ENCODE data around the gene WNT8B. TPM values are rescaled to one million over a fixed set of nuclear protein-coding genes. Genes with fewer than 3 reads are reported as not detected.

The WNT8B gene
- total and polyA plus RNA-seq, 8 donors, result not detected

- no peak overlapping the region for H3K4me3 ChIP-seq
- no peaks in the 10 kb centered on the region for H3K27me3 ChIP-seq
- H3K9me3 ChIP-seq, result no peaks in the 10 kb centered on the region
- H3K27ac ChIP-seq, result no peak overlapping the region
- H3K36me3 ChIP-seq, result peaks cover 19 to 86% (median 71%) of the 10 kb centered on the region in 4 donors
- H3K4me1 ChIP-seq, result no peaks in the 10 kb centered on the region
- 89 to 93% (median 91%) methylated on average over 5 of the region's 5 CpGs for WGBS, 5 donors
- DNase-seq, result no peak
- intact Hi-C loops (cut with DNase I; ENCODE audit: low total_unique reads), result no loop called here
- TF ChIP-seq POLR2AphosphoS5 (IDR thresholded peaks at IDR 0.05), result no peak
- no peak for TF ChIP-seq EP300 (IDR thresholded peaks at IDR 0.05)
- no peak for TF ChIP-seq CTCF (IDR thresholded peaks at IDR 0.05)
- TF ChIP-seq POLR2A (IDR thresholded peaks at IDR 0.05), result no peak
Measured at GRCh38 chr10:100489396-100489795, 26.6 kb downstream of the WNT8B start.

- DNase-seq, result no peak
- intact Hi-C loops (cut with DNase I; ENCODE audit: low total_unique reads), result no loop called here
- Histone ChIP-seq H3K9me3 (no peaks in the 10 kb centered on the region), H3K4me1 (no peaks in the 10 kb centered on the region), H3K36me3 (peaks cover 19 to 91% (median 82%) of the 10 kb centered on the region in 4 donors), H3K27ac (no peak overlapping the region), H3K27me3 (no peaks in the 10 kb centered on the region), H3K4me3 (no peak overlapping the region)
- no peak for TF ChIP-seq POLR2AphosphoS5 (IDR thresholded peaks at IDR 0.05)
- no peak for TF ChIP-seq POLR2A (IDR thresholded peaks at IDR 0.05)
- TF ChIP-seq CTCF (IDR thresholded peaks at IDR 0.05), result no peak
- no peak for TF ChIP-seq EP300 (IDR thresholded peaks at IDR 0.05)
- WGBS, 5 donors, result 87 to 94% (median 89%) methylated on average over 2 of the region's 2 CpGs
Measured at GRCh38 chr10:100490531-100490930, 27.7 kb downstream of the WNT8B start.

- Histone ChIP-seq H3K4me1 (no peaks in the 10 kb centered on the region), H3K36me3 (peaks cover 11 to 100% (median 96%) of the 10 kb centered on the region in 4 donors), H3K27ac (no peak overlapping the region), H3K9me3 (no peaks in the 10 kb centered on the region), H3K27me3 (no peaks in the 10 kb centered on the region), H3K4me3 (no peak overlapping the region)
- DNase-seq, result no peak
- WGBS, 5 donors, result 90 to 94% (median 93%) methylated on average over 2 of the region's 2 CpGs
- TF ChIP-seq POLR2AphosphoS5 (IDR thresholded peaks at IDR 0.05) (no peak), EP300 (IDR thresholded peaks at IDR 0.05) (no peak), POLR2A (IDR thresholded peaks at IDR 0.05) (no peak), CTCF (IDR thresholded peaks at IDR 0.05) (no peak)
- intact Hi-C loops (cut with DNase I; ENCODE audit: low total_unique reads), result no loop called here
Measured at GRCh38 chr10:100496567-100496966, 33.8 kb downstream of the WNT8B start.

GRCh38 chr10:100498059-100498458 is 35.2 kb downstream of the WNT8B start:
- no peak for DNase-seq
- Histone ChIP-seq H3K27ac (no peak overlapping the region), H3K9me3 (no peaks in the 10 kb centered on the region), H3K4me3 (no peak overlapping the region), H3K4me1 (no peaks in the 10 kb centered on the region), H3K36me3 (peaks cover 14 to 100% (median 94%) of the 10 kb centered on the region in 4 donors), H3K27me3 (no peaks in the 10 kb centered on the region)
- no peak for TF ChIP-seq POLR2AphosphoS5 (IDR thresholded peaks at IDR 0.05)
- TF ChIP-seq CTCF (IDR thresholded peaks at IDR 0.05), result no peak
- TF ChIP-seq EP300 (IDR thresholded peaks at IDR 0.05), result no peak
- TF ChIP-seq POLR2A (IDR thresholded peaks at IDR 0.05), result no peak
- intact Hi-C loops (cut with DNase I; ENCODE audit: low total_unique reads), result no loop called here
- 90 to 99% (median 95%) methylated on average over 4 of the region's 4 CpGs for WGBS, 5 donors
